H9 (cell line): ENCODE results near the gene ANKRD13C. TPM values are rescaled to one million over a fixed set of nuclear protein-coding genes. Genes with fewer than 3 reads are reported as not detected.

ENCODE experiments used
- DNase-seq: peaks from one replicate; pipeline ENCODE4 v3.0.0-alpha.2; 2017
- H2AFZ ChIP-seq: one replicate; pipeline ENCODE4 v1.6.1; 2013; ENCODE audit warnings: mild to moderate bottlenecking, low read length, control low read depth, moderate library complexity
- H2AK5ac ChIP-seq: 2 replicates; pipeline ENCODE4 v1.6.1; 2013; ENCODE audit warnings: low read length, control low read depth, mixed read lengths; ENCODE audit not compliant: insufficient read length
- H2BK120ac ChIP-seq: one replicate; pipeline ENCODE4 v1.6.1; 2013; ENCODE audit warnings: low read depth, mild to moderate bottlenecking, low read length, control low read depth, inconsistent platforms; ENCODE audit not compliant: poor library complexity, severe bottlenecking
- H2BK12ac ChIP-seq: 2 replicates; pipeline ENCODE4 v1.6.1; 2013; ENCODE audit warnings: low read length, control low read depth, mixed read lengths, low read depth; ENCODE audit not compliant: insufficient read length
- H2BK15ac ChIP-seq: 2 replicates; pipeline ENCODE4 v1.6.1; 2013; ENCODE audit warnings: low read depth, low read length, control low read depth
- H2BK20ac ChIP-seq: one replicate; pipeline ENCODE4 v1.6.1; 2013; ENCODE audit warnings: low read depth, mild to moderate bottlenecking, low read length, control low read depth, inconsistent platforms; ENCODE audit not compliant: poor library complexity, severe bottlenecking
- H2BK5ac ChIP-seq: 2 replicates; pipeline ENCODE4 v1.6.1; 2013; ENCODE audit warnings: low read length, control low read depth, mixed read lengths; ENCODE audit not compliant: insufficient read length
- H3K14ac ChIP-seq: 2 replicates; pipeline ENCODE4 v1.6.1; 2013; ENCODE audit warnings: low read length, control low read depth; ENCODE audit not compliant: insufficient read depth
- H3K18ac ChIP-seq: 2 replicates; pipeline ENCODE4 v1.6.1; 2013; ENCODE audit warnings: low read depth, mild to moderate bottlenecking, mixed read lengths, low read length, control low read depth; ENCODE audit not compliant: insufficient read length
- H3K23ac ChIP-seq: 2 replicates; pipeline ENCODE4 v1.6.1; 2013; ENCODE audit warnings: low read length, control low read depth, mixed read lengths, low read depth; ENCODE audit not compliant: insufficient read length
- H3K23me2 ChIP-seq: 2 replicates; pipeline ENCODE4 v1.6.1; 2013; ENCODE audit warnings: low read depth, mild to moderate bottlenecking, mixed read lengths, low read length, control low read depth; ENCODE audit not compliant: insufficient read length, poor library complexity, severe bottlenecking
- H3K27ac ChIP-seq: 2 replicates; pipeline ENCODE4 v1.5.1; 2013; ENCODE audit warnings: low read length, control low read depth, mixed read lengths, low read depth; ENCODE audit not compliant: insufficient read length
- H3K27me3 ChIP-seq: 2 replicates; pipeline ENCODE4 v1.6.1; 2013; ENCODE audit warnings: low read length, control low read depth, inconsistent platforms; ENCODE audit not compliant: insufficient read depth
- H3K4ac ChIP-seq: 2 replicates; pipeline ENCODE4 v1.6.1; 2013; ENCODE audit warnings: low read depth, mild to moderate bottlenecking, control low read depth, inconsistent platforms, low read length, moderate library complexity
- H3K4me1 ChIP-seq: 2 replicates; pipeline ENCODE4 v1.6.1; 2013; ENCODE audit warnings: low read length, control low read depth, inconsistent platforms; ENCODE audit not compliant: insufficient read depth
- H3K4me2 ChIP-seq: 2 replicates; pipeline ENCODE4 v1.6.1; 2013; ENCODE audit warnings: low read length, control low read depth, mixed read lengths; ENCODE audit not compliant: insufficient read length, insufficient read depth
- H3K56ac ChIP-seq: 2 replicates; pipeline ENCODE4 v1.6.1; 2013; ENCODE audit warnings: low read depth, mild to moderate bottlenecking, mixed read lengths, low read length, control low read depth; ENCODE audit not compliant: insufficient read length
- H3K79me1 ChIP-seq: 2 replicates; pipeline ENCODE4 v1.6.1; 2013; ENCODE audit warnings: low read depth, mild to moderate bottlenecking, moderate library complexity, low read length, control low read depth, inconsistent platforms; ENCODE audit not compliant: insufficient read depth, poor library complexity, severe bottlenecking
- H3K79me2 ChIP-seq: 2 replicates; pipeline ENCODE4 v1.6.1; 2013; ENCODE audit warnings: low read length, control low read depth, inconsistent platforms; ENCODE audit not compliant: insufficient read depth
- H3K9ac ChIP-seq: 2 replicates; pipeline ENCODE4 v1.6.1; 2013; ENCODE audit warnings: low read length, control low read depth, mixed read lengths; ENCODE audit not compliant: insufficient read length; ENCODE audit errors: extremely low read depth
- H3K9me3 ChIP-seq: one replicate; pipeline ENCODE4 v1.6.1; 2013; ENCODE audit warnings: low read depth, low read length, inconsistent platforms; ENCODE audit not compliant: control insufficient read depth
- H3T11ph ChIP-seq: one replicate; pipeline ENCODE4 v1.6.1; 2013; ENCODE audit warnings: mild to moderate bottlenecking, low read length, control low read depth, inconsistent platforms
- H4K20me1 ChIP-seq: one replicate; pipeline ENCODE4 v1.6.1; 2013; ENCODE audit not compliant: control insufficient read depth, insufficient read length, insufficient read depth
- H4K5ac ChIP-seq: 2 replicates; pipeline ENCODE4 v1.6.1; 2013; ENCODE audit warnings: low read depth, mild to moderate bottlenecking, mixed read lengths, low read length, control low read depth; ENCODE audit not compliant: insufficient read length
- H4K8ac ChIP-seq: replicated peaks from 2 replicates; pipeline ENCODE4 v1.6.1; 2013; ENCODE audit warnings: low read length, control low read depth, mixed read lengths, low read depth; ENCODE audit not compliant: insufficient read length
- H4K91ac ChIP-seq: 2 replicates; pipeline ENCODE4 v1.6.1; 2013; ENCODE audit warnings: low read depth, mild to moderate bottlenecking, moderate library complexity, mixed read lengths, low read length, control low read depth; ENCODE audit not compliant: insufficient read length
- H3K27ac Mint-ChIP-seq, 3 experiments: 2 replicates in 2 of 3; 3 replicates in 1 of 3; pipeline ENCODE4 v1.8.0; 2020 to 2021; ENCODE audit warnings: mixed read lengths in 3 of 3, mild to moderate bottlenecking in 1 of 3, moderate library complexity in 1 of 3
- H3K27me3 Mint-ChIP-seq: 2 replicates; pipeline ENCODE4 v1.8.0; 2021; ENCODE audit warnings: low read depth, mild to moderate bottlenecking, moderate library complexity, mixed read lengths
- H3K36me3 Mint-ChIP-seq, 3 experiments: 2 replicates in 2 of 3; 3 replicates in 1 of 3; pipeline ENCODE4 v1.8.0; 2020 to 2021; ENCODE audit warnings: low read depth in 3 of 3, mixed read lengths in 3 of 3; ENCODE audit not compliant: insufficient read depth in 1 of 3
- H3K4me1 Mint-ChIP-seq, 2 experiments: 2 replicates each; pipeline ENCODE4 v1.8.0; 2020; ENCODE audit warnings: mixed read lengths in 2 of 2
- H3K4me3 Mint-ChIP-seq, 2 experiments: 2 replicates in 1 of 2; 3 replicates in 1 of 2; pipeline ENCODE4 v1.8.0; 2020 to 2021; ENCODE audit warnings: mild to moderate bottlenecking in 2 of 2, mixed read lengths in 2 of 2, moderate library complexity in 1 of 2
- H3K9me3 Mint-ChIP-seq, 2 experiments: 2 replicates in 1 of 2; 3 replicates in 1 of 2; pipeline ENCODE4 v1.8.0; 2020; ENCODE audit warnings: mild to moderate bottlenecking in 2 of 2, mixed read lengths in 2 of 2, moderate library complexity in 1 of 2
- WGBS: extraction: QIAGEN DNeasy Blood & Tissue Kit; methylation state at CpG from one replicate; pipeline ENCODE4 v1.1.7; 2013; ENCODE audit warnings: missing lambda C conversion rate, low lambda C conversion rate, mixed read lengths; ENCODE audit not compliant: insufficient read length; ENCODE audit errors: extremely low coverage; 5-methylcytosine and 5-hydroxymethylcytosine counted together
- total RNA-seq: library from RNA; stranded (reverse); gene quantifications from 2 replicates; pipeline ENCODE4 v1.2.1, GENCODE V29; 2021
- TF ChIP-seq, protein P1 (sequence below): fragments of 200-600 bp; sonication (generic); conservative IDR thresholded peaks from 3 replicates; pipeline ENCODE4 v1.8.0; 2021; ENCODE audit warnings: antibody characterized with exemption, mild to moderate bottlenecking

The ANKRD13C gene
- total RNA-seq, 1 experiment from 2014 or later = 19.7 TPM

DNA sequence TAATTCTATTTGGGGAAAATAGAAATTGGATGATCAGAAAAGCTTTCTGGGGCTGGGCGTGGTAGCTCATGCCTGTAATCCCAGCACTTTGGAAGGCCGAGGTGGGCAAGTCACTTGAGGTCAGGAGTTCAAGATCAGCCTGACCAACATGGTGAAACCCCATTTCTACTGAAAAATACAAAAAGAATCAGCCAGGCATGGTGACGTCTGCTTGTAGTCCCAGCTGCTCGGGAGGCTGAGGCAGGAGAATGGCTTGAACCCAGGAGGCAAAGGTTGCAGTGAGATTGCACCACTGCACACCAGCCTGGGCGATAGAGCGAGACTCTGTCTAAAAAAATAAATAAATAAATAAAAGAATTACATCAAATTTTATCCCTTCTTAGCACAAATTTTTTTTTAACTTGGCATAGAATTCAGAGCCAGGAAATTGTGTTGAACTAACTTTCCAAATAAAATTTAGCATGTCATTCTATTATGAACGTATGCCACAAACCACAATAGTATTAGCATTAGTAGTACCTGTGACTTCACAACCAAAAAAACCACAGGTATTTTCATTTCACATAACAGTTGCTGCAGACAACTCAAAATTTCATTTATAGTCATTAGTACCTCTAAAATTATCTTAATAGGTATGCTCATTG lies 4.5 kb upstream of the ANKRD13C start:
- Histone ChIP-seq H3K9me3 (no peaks in the 10 kb centered on the region), H3K23ac (no peak overlapping the region), H3K14ac (no peak overlapping the region), H2BK5ac (no peak overlapping the region), H3K18ac (no peak overlapping the region), H2BK15ac (no peak overlapping the region), H2BK20ac (no peak overlapping the region), H4K20me1 (no peaks in the 10 kb centered on the region), H3T11ph (no peak overlapping the region), H3K27ac (no peak overlapping the region), H2BK12ac (no peak overlapping the region), H3K4ac (no peak overlapping the region), H4K91ac (no peak overlapping the region), H3K56ac (no peak overlapping the region), H3K79me2 (no peaks in the 10 kb centered on the region; the same call in 1 of the 2 replicates), H4K8ac (no peak overlapping the region), H3K4me2 (no peak overlapping the region), H3K27me3 (no peaks in the 10 kb centered on the region), H3K23me2 (no peaks in the 10 kb centered on the region), H2AK5ac (no peak overlapping the region), H3K4me1 (no peaks in the 10 kb centered on the region), H2AFZ (no peak overlapping the region), H3K79me1 (no peaks in the 10 kb centered on the region), H3K9ac (no peak overlapping the region), H2BK120ac (no peak overlapping the region), H4K5ac (no peak overlapping the region)
- no peaks in the 10 kb centered on the region; a peak in 1 of 5 replicates for H3K9me3 Mint-ChIP-seq
- peaks cover 0 to 5% (median 4%) of the 10 kb centered on the region in 3 experiments; a peak in 1 of 7 replicates for H3K36me3 Mint-ChIP-seq
- no peak overlapping the region for H3K27ac Mint-ChIP-seq
- H3K27me3 Mint-ChIP-seq = no peaks in the 10 kb centered on the region
- DNase-seq = no peak
- H3K4me3 Mint-ChIP-seq = no peak overlapping the region
- H3K4me1 Mint-ChIP-seq = peaks cover 14 to 22% of the 10 kb centered on the region in 2 experiments
- no CpG with 5 or more reads among the region's 7 CpGs for WGBS
- TF ChIP-seq, protein P1, sequence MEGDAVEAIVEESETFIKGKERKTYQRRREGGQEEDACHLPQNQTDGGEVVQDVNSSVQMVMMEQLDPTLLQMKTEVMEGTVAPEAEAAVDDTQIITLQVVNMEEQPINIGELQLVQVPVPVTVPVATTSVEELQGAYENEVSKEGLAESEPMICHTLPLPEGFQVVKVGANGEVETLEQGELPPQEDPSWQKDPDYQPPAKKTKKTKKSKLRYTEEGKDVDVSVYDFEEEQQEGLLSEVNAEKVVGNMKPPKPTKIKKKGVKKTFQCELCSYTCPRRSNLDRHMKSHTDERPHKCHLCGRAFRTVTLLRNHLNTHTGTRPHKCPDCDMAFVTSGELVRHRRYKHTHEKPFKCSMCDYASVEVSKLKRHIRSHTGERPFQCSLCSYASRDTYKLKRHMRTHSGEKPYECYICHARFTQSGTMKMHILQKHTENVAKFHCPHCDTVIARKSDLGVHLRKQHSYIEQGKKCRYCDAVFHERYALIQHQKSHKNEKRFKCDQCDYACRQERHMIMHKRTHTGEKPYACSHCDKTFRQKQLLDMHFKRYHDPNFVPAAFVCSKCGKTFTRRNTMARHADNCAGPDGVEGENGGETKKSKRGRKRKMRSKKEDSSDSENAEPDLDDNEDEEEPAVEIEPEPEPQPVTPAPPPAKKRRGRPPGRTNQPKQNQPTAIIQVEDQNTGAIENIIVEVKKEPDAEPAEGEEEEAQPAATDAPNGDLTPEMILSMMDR = no peak
